A673 (cell line): ENCODE data around the gene PRRC2B.

Experiments
- EZH2 ChIP-seq: fragments of 200-600 bp; sonication (generic); IDR thresholded peaks from 2 replicates; pipeline ENCODE4 v1.6.1; 2017; ENCODE audit warnings: borderline replicate concordance, low read depth, mild to moderate bottlenecking, mixed read lengths, antibody characterized with exemption, low read length; ENCODE audit not compliant: poor library complexity, severe bottlenecking
- TF ChIP-seq, protein P1 (sequence below): fragments of 300-800, 200-600 bp; sonication (generic); conservative IDR thresholded peaks from 2 replicates; pipeline ENCODE4 v1.5.1; 2017; ENCODE audit warnings: low read depth, mild to moderate bottlenecking, antibody characterized with exemption, low read length, moderate library complexity, mixed read lengths

DNA sequence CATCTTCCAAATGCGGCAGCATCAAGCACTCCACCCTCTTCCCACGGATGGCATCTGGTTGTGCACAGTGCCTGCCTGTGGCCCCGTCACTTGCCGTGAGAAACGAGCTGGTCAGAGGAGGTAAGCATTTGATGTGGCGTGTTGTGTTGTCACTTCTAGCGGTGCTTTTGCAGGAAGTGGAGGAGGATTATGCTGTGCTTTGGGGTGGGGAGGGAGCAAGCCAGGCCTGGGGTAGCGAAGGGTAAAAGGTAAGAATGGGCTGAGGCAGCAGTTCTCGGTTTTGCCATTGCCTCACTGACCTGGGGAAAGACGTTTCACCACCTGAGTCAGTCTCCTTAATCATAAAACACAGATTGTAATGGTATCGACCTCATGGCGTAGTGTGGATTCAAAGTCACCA is 106.5 kb downstream of the PRRC2B start:
- TF ChIP-seq, protein P1, sequence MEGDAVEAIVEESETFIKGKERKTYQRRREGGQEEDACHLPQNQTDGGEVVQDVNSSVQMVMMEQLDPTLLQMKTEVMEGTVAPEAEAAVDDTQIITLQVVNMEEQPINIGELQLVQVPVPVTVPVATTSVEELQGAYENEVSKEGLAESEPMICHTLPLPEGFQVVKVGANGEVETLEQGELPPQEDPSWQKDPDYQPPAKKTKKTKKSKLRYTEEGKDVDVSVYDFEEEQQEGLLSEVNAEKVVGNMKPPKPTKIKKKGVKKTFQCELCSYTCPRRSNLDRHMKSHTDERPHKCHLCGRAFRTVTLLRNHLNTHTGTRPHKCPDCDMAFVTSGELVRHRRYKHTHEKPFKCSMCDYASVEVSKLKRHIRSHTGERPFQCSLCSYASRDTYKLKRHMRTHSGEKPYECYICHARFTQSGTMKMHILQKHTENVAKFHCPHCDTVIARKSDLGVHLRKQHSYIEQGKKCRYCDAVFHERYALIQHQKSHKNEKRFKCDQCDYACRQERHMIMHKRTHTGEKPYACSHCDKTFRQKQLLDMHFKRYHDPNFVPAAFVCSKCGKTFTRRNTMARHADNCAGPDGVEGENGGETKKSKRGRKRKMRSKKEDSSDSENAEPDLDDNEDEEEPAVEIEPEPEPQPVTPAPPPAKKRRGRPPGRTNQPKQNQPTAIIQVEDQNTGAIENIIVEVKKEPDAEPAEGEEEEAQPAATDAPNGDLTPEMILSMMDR = no peak
- TF ChIP-seq EZH2 = no peak
